Measurements from ENCODE around the gene NR3C1. TPM values are rescaled to one million over a fixed set of nuclear protein-coding genes. Genes with fewer than 3 reads are reported as not detected.

The NR3C1 gene
- total RNA-seq, 2 donors from 2014 or later = 166 to 182 TPM

- Mint-ChIP-seq H3K4me1 (ENCODE audit: low read depth in 2 of 2) (peaks cover 63 to 73% of the 10 kb centered on the region in 2 donors), H3K36me3 (peaks cover 12% of the 10 kb centered on the region), H3K9me3 (no peaks in the 10 kb centered on the region), H3K27me3 (no peaks in the 10 kb centered on the region), H3K4me3 (no peak overlapping the region), H3K27ac (peak overlapping the region in 1 of 2 donors; percentile 32)
- DNase-seq (ENCODE audit: low spot score) (no peak), ATAC-seq (no peak)
These were observed 23.9 kb downstream of the NR3C1 start for GRCh38 chr5:143379606-143380005.

GRCh38 chr5:143376911-143377813, 26.3 kb downstream of the NR3C1 start:
- Mint-ChIP-seq H3K4me3 (no peak overlapping the region), H3K36me3 (peaks cover 12% of the 10 kb centered on the region), H3K27me3 (no peaks in the 10 kb centered on the region), H3K27ac (peak overlapping the region; percentile 34 to 46), H3K9me3 (no peaks in the 10 kb centered on the region), H3K4me1 (ENCODE audit: low read depth in 2 of 2) (peaks cover 48 to 58% of the 10 kb centered on the region in 2 donors)
- DNase-seq (ENCODE audit: low spot score) = no peak
- ATAC-seq = peak in 1 of 2 donors; percentile 53

- no peaks in the 10 kb centered on the region for H3K9me3 Mint-ChIP-seq
- DNase-seq (ENCODE audit: low spot score) (no peak), ATAC-seq (no peak)
- no peaks in the 10 kb centered on the region for H3K27me3 Mint-ChIP-seq
- H3K27ac Mint-ChIP-seq = peak overlapping the region; percentile 23 to 34
- H3K4me3 Mint-ChIP-seq = no peak overlapping the region
- peaks cover 7% of the 10 kb centered on the region for H3K36me3 Mint-ChIP-seq
- peaks cover 49 to 57% of the 10 kb centered on the region in 2 donors for H3K4me1 Mint-ChIP-seq (ENCODE audit: low read depth in 2 of 2)
These were observed 27.2 kb downstream of the NR3C1 start for GRCh38 chr5:143376195-143376779.

- Mint-ChIP-seq H3K9me3 (no peaks in the 10 kb centered on the region), H3K36me3 (no peaks in the 10 kb centered on the region), H3K27ac (peak overlapping the region in 1 of 2 donors; percentile 23), H3K27me3 (no peaks in the 10 kb centered on the region), H3K4me1 (ENCODE audit: low read depth in 2 of 2) (peaks cover 44 to 46% of the 10 kb centered on the region in 2 donors), H3K4me3 (no peak overlapping the region)
- ATAC-seq (peak in 1 of 2 donors; percentile 48), DNase-seq (ENCODE audit: low spot score) (no peak)
These were observed 28.8 kb downstream of the NR3C1 start for GRCh38 chr5:143374496-143375217.

- Mint-ChIP-seq H3K9me3 (no peaks in the 10 kb centered on the region), H3K4me1 (ENCODE audit: low read depth in 2 of 2) (peaks cover 35 to 46% of the 10 kb centered on the region in 2 donors), H3K27me3 (no peaks in the 10 kb centered on the region), H3K27ac (no peak overlapping the region), H3K36me3 (no peaks in the 10 kb centered on the region), H3K4me3 (no peak overlapping the region)
- ATAC-seq = no peak
- DNase-seq (ENCODE audit: low spot score) = no peak
These were observed 30.4 kb downstream of the NR3C1 start for GRCh38 chr5:143373076-143373475.

GRCh38 chr5:143372187-143372829, 31.2 kb downstream of the NR3C1 start:
- Mint-ChIP-seq H3K9me3 (no peaks in the 10 kb centered on the region), H3K27ac (peak overlapping the region in 1 of 2 donors; percentile 2), H3K27me3 (no peaks in the 10 kb centered on the region), H3K4me1 (ENCODE audit: low read depth in 2 of 2) (peaks cover 29 to 40% of the 10 kb centered on the region in 2 donors), H3K36me3 (no peaks in the 10 kb centered on the region), H3K4me3 (no peak overlapping the region)
- no peak for ATAC-seq
- no peak for DNase-seq (ENCODE audit: low spot score)

- no peak overlapping the region for H3K27ac Mint-ChIP-seq
These were observed 33.0 kb downstream of the NR3C1 start for GRCh38 chr5:143370440-143370839.

GRCh38 chr5:143364061-143364460, 39.4 kb downstream of the NR3C1 start:
- ATAC-seq = no peak
- Mint-ChIP-seq H3K27ac (peak overlapping the region in 1 of 2 donors; percentile 16), H3K27me3 (no peaks in the 10 kb centered on the region), H3K4me3 (no peak overlapping the region), H3K9me3 (no peaks in the 10 kb centered on the region), H3K36me3 (peaks cover 24% of the 10 kb centered on the region), H3K4me1 (ENCODE audit: low read depth in 2 of 2) (peaks cover 62 to 68% of the 10 kb centered on the region in 2 donors)
- DNase-seq (ENCODE audit: low spot score) = no peak

More at GRCh38 chr5:143370440-143370839, 33.0 kb downstream of the NR3C1 start:
- H3K27me3 Mint-ChIP-seq = no peaks in the 10 kb centered on the region
- DNase-seq (ENCODE audit: low spot score) (no peak), ATAC-seq (no peak)
- H3K4me1 Mint-ChIP-seq (ENCODE audit: low read depth in 2 of 2) = peaks cover 37 to 45% of the 10 kb centered on the region in 2 donors
- no peaks in the 10 kb centered on the region for H3K9me3 Mint-ChIP-seq
- H3K36me3 Mint-ChIP-seq = peaks cover 13% of the 10 kb centered on the region
- no peak overlapping the region for H3K4me3 Mint-ChIP-seq

- no peak for DNase-seq (ENCODE audit: low spot score)
- no peak overlapping the region for H3K4me3 Mint-ChIP-seq
- no peaks in the 10 kb centered on the region for H3K27me3 Mint-ChIP-seq
- H3K27ac Mint-ChIP-seq = no peak overlapping the region
- peaks cover 66 to 73% of the 10 kb centered on the region in 2 donors for H3K4me1 Mint-ChIP-seq (ENCODE audit: low read depth in 2 of 2)
- ATAC-seq = no peak
- H3K9me3 Mint-ChIP-seq = no peaks in the 10 kb centered on the region
- H3K36me3 Mint-ChIP-seq = peaks cover 24% of the 10 kb centered on the region
These were observed 40.7 kb downstream of the NR3C1 start for GRCh38 chr5:143362664-143363227.

GRCh38 chr5:143361438-143361837, 42.0 kb downstream of the NR3C1 start:
- H3K4me1 Mint-ChIP-seq (ENCODE audit: low read depth in 2 of 2) = peaks cover 66 to 70% of the 10 kb centered on the region in 2 donors
- DNase-seq (ENCODE audit: low spot score) (no peak), ATAC-seq (no peak)
- H3K27ac Mint-ChIP-seq = peak overlapping the region in 1 of 2 donors; percentile 25
- H3K9me3 Mint-ChIP-seq = no peaks in the 10 kb centered on the region
- H3K27me3 Mint-ChIP-seq = no peaks in the 10 kb centered on the region
- no peak overlapping the region for H3K4me3 Mint-ChIP-seq
- peaks cover 18% of the 10 kb centered on the region for H3K36me3 Mint-ChIP-seq

GRCh38 chr5:143360755-143361154, 42.7 kb downstream of the NR3C1 start:
- no peak overlapping the region for H3K27ac Mint-ChIP-seq
- H3K27me3 Mint-ChIP-seq = no peaks in the 10 kb centered on the region
- no peak for DNase-seq (ENCODE audit: low spot score)
- no peaks in the 10 kb centered on the region for H3K9me3 Mint-ChIP-seq
- H3K4me3 Mint-ChIP-seq = no peak overlapping the region
- H3K4me1 Mint-ChIP-seq (ENCODE audit: low read depth in 2 of 2) = peaks cover 63 to 64% of the 10 kb centered on the region in 2 donors
- peaks cover 13% of the 10 kb centered on the region for H3K36me3 Mint-ChIP-seq
- ATAC-seq = no peak

GRCh38 chr5:143359869-143360268, 43.6 kb downstream of the NR3C1 start:
- H3K4me3 Mint-ChIP-seq = no peak overlapping the region
- H3K4me1 Mint-ChIP-seq (ENCODE audit: low read depth in 2 of 2) = peaks cover 57 to 58% of the 10 kb centered on the region in 2 donors
- DNase-seq (ENCODE audit: low spot score) = no peak
- ATAC-seq = no peak
- no peaks in the 10 kb centered on the region for H3K9me3 Mint-ChIP-seq
- no peak overlapping the region for H3K27ac Mint-ChIP-seq
- no peaks in the 10 kb centered on the region for H3K27me3 Mint-ChIP-seq
- peaks cover 10% of the 10 kb centered on the region for H3K36me3 Mint-ChIP-seq

Measured in natural killer cell treated with Interleukin-12 subunit alpha and Interleukin-12 subunit beta and Interleukin-15 and Interleukin-18, amount 100 ng/mL, for 72 hours (primary cell).